ENCODE results near the gene IDH3A. TPM values are rescaled to one million over a fixed set of nuclear protein-coding genes. Genes with fewer than 3 reads are reported as not detected.

IDH3A gene
- total RNA-seq, 1 donor from 2014 or later: 41.5 TPM

DNA sequence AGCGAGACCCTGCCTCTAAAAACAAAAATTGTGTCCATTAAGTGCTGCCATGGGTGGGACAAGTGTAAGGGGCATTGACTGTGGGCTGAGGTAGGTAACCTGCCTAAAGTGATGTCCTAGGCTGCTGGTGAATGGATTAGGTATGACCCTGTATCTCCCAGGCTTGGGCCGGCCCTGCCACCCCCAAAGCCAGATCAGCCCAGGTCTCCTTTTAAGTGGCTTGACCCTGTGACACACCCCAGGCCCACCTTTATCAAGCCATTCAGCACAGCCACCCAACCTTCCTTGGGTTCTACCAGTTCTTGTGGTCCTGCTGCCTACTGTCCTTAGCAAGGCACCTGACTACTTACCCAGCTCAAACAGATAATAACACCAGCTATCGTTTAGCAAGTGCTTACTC lies 36.6 kb upstream of the IDH3A start:
- Mint-ChIP-seq H3K27me3 (ENCODE audit: low read depth) (no peaks in the 10 kb centered on the region), H3K9me3 (no peaks in the 10 kb centered on the region), H3K27ac (ENCODE audit: unreplicated experiment) (no peak overlapping the region), H3K36me3 (ENCODE audit: low read depth) (no peaks in the 10 kb centered on the region), H3K4me3 (no peak overlapping the region), H3K4me1 (peaks cover 14% of the 10 kb centered on the region)
- no peak for DNase-seq (ENCODE audit: low read depth, low spot score)
- TF ChIP-seq, protein P1, sequence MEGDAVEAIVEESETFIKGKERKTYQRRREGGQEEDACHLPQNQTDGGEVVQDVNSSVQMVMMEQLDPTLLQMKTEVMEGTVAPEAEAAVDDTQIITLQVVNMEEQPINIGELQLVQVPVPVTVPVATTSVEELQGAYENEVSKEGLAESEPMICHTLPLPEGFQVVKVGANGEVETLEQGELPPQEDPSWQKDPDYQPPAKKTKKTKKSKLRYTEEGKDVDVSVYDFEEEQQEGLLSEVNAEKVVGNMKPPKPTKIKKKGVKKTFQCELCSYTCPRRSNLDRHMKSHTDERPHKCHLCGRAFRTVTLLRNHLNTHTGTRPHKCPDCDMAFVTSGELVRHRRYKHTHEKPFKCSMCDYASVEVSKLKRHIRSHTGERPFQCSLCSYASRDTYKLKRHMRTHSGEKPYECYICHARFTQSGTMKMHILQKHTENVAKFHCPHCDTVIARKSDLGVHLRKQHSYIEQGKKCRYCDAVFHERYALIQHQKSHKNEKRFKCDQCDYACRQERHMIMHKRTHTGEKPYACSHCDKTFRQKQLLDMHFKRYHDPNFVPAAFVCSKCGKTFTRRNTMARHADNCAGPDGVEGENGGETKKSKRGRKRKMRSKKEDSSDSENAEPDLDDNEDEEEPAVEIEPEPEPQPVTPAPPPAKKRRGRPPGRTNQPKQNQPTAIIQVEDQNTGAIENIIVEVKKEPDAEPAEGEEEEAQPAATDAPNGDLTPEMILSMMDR (conservative IDR thresholded peaks at IDR 0.05): no peak

GRCh38 chr15:78120523-78120922 lies 28.6 kb upstream of the IDH3A start:
- Mint-ChIP-seq H3K4me3 (no peak overlapping the region), H3K27me3 (ENCODE audit: low read depth) (no peaks in the 10 kb centered on the region), H3K36me3 (ENCODE audit: low read depth) (no peaks in the 10 kb centered on the region), H3K4me1 (peaks cover 7% of the 10 kb centered on the region), H3K27ac (ENCODE audit: unreplicated experiment) (no peak overlapping the region), H3K9me3 (no peaks in the 10 kb centered on the region)
- TF ChIP-seq, protein P1 (conservative IDR thresholded peaks at IDR 0.05): no peak
- DNase-seq (ENCODE audit: low read depth, low spot score): no peak

GRCh38 chr15:78125267-78125666 lies 23.9 kb upstream of the IDH3A start:
- H3K4me3 Mint-ChIP-seq: no peak overlapping the region
- peaks cover 9% of the 10 kb centered on the region for H3K4me1 Mint-ChIP-seq
- no peaks in the 10 kb centered on the region for H3K9me3 Mint-ChIP-seq
- no peak overlapping the region for H3K27ac Mint-ChIP-seq (ENCODE audit: unreplicated experiment)
- TF ChIP-seq, protein P1 (conservative IDR thresholded peaks at IDR 0.05): no peak
- H3K36me3 Mint-ChIP-seq (ENCODE audit: low read depth): no peaks in the 10 kb centered on the region
- no peak for DNase-seq (ENCODE audit: low read depth, low spot score)
- no peaks in the 10 kb centered on the region for H3K27me3 Mint-ChIP-seq (ENCODE audit: low read depth)

DNA sequence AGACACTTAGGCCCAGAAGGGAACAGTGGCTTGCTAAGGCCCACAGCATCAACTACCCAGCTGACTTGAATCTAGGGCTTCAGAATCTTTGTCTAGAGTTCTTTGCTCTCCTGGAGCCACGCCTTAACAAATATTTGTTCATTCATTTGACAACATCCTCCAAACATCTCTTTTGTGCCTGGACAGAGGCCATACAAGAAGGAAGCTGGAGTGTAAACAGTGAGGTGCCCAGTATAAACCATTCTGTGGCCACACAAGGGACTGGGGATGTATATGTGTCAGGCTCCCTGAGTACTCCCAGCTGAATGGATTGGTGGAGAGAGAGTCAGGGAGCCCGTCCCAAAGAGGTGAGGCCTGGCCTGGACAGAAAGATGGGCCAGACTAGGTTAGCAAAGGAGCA lies 21.3 kb upstream of the IDH3A start:
- DNase-seq (ENCODE audit: low read depth, low spot score): no peak
- Mint-ChIP-seq H3K36me3 (ENCODE audit: low read depth) (no peaks in the 10 kb centered on the region), H3K4me3 (peak overlapping the region; percentile 86), H3K4me1 (peaks cover 17% of the 10 kb centered on the region), H3K27ac (ENCODE audit: unreplicated experiment) (peak overlapping the region; percentile 32), H3K27me3 (ENCODE audit: low read depth) (no peaks in the 10 kb centered on the region), H3K9me3 (no peaks in the 10 kb centered on the region)
- TF ChIP-seq, protein P1 (conservative IDR thresholded peaks at IDR 0.05): no peak

DNA sequence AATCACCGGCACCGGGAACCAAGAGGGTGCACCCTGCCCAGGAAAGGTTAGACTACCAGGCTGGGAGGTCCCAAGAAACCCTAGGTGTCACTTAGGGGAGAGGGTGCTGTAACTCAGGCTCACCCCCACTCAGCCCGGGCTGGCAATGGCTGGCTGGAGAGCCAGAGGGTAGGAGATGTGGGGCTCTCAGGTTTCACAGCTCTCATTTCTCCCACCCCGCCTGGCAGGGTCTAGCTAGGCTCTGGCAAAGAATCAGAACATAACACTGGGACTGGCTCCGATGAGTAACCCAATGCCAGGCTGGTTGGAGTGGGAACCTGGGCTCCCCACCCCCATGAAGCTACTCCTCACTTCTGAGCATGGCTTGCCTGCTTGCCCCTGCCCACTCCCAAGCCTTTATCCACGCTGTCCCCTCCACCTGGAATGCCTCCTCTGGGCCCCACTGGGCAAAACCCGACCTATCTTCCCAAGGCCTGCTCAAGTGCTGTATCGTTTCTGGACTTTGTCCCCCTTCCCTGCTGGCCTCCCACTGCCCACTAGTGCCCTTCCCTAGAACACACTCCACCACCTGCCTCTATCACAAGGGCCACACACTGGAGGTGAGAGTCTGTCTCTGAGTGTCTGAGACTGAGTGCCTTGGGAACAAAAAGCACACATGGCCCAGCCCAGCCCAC lies 19.9 kb upstream of the IDH3A start:
- H3K27ac Mint-ChIP-seq (ENCODE audit: unreplicated experiment): peak overlapping the region; percentile 28

More for the DNA sequence above, 19.9 kb upstream of the IDH3A start:
- no peaks in the 10 kb centered on the region for H3K36me3 Mint-ChIP-seq (ENCODE audit: low read depth)
- no peaks in the 10 kb centered on the region for H3K27me3 Mint-ChIP-seq (ENCODE audit: low read depth)
- no peak for DNase-seq (ENCODE audit: low read depth, low spot score)
- TF ChIP-seq, protein P1 (conservative IDR thresholded peaks at IDR 0.05): no peak
- no peaks in the 10 kb centered on the region for H3K9me3 Mint-ChIP-seq
- peaks cover 17% of the 10 kb centered on the region for H3K4me1 Mint-ChIP-seq
- H3K4me3 Mint-ChIP-seq: no peak overlapping the region
